Neuronal stem cell (in vitro differentiated cells): ENCODE measurements around the gene CSMD2.

Experiments used
- DNase-seq: peaks from one replicate; pipeline ENCODE4 v3.0.0-alpha.2; 2013; ENCODE audit warnings: low spot score
- H2AFZ ChIP-seq: one replicate; pipeline ENCODE4 v1.6.1; 2013; ENCODE audit warnings: mild to moderate bottlenecking, low read length, inconsistent platforms
- H2AK5ac ChIP-seq: 2 replicates; pipeline ENCODE4 v1.6.1; 2013; ENCODE audit warnings: low read depth, mild to moderate bottlenecking, inconsistent platforms, low read length, moderate library complexity, mixed read lengths
- H2BK120ac ChIP-seq: 2 replicates; pipeline ENCODE4 v1.6.1; 2013; ENCODE audit warnings: low read depth, mild to moderate bottlenecking, inconsistent platforms, low read length, moderate library complexity, mixed read lengths
- H2BK12ac ChIP-seq: one replicate; pipeline ENCODE4 v1.6.1; 2013; ENCODE audit warnings: low read length, inconsistent platforms
- H2BK15ac ChIP-seq: 2 replicates; pipeline ENCODE4 v1.6.1; 2013; ENCODE audit warnings: mild to moderate bottlenecking, low read length, inconsistent platforms, mixed read lengths
- H2BK5ac ChIP-seq: one replicate; pipeline ENCODE4 v1.6.1; 2013; ENCODE audit warnings: inconsistent platforms, mild to moderate bottlenecking, low read length, moderate library complexity
- H3K14ac ChIP-seq: one replicate; pipeline ENCODE4 v1.6.1; 2013; ENCODE audit warnings: low read length, inconsistent platforms
- H3K18ac ChIP-seq: 2 replicates; pipeline ENCODE4 v1.6.1; 2013; ENCODE audit warnings: low read length, inconsistent platforms
- H3K23ac ChIP-seq: 2 replicates; pipeline ENCODE4 v1.6.1; 2013; ENCODE audit warnings: low read depth, mild to moderate bottlenecking, mixed read lengths, low read length, inconsistent platforms; ENCODE audit not compliant: poor library complexity
- H3K27ac ChIP-seq: replicated peaks from 3 replicates; pipeline ENCODE4 v1.5.1; 2013; ENCODE audit warnings: low read length, inconsistent platforms
- H3K27me3 ChIP-seq, 3 experiments: 2 replicates each; pipeline ENCODE4 v1.6.1; 2013; ENCODE audit warnings: low read length in 3 of 3, mild to moderate bottlenecking in 2 of 3, inconsistent platforms in 1 of 3, low read depth in 1 of 3, mixed read lengths in 1 of 3, moderate library complexity in 1 of 3; ENCODE audit not compliant: control insufficient read depth in 3 of 3, insufficient read depth in 3 of 3
- H3K36me3 ChIP-seq, 2 donors: replicated peaks in 1 of 2; 2 replicates each; pipeline ENCODE4 v1.6.1; 2013; ENCODE audit warnings: low read length in 2 of 2; ENCODE audit not compliant: control insufficient read depth in 2 of 2, insufficient read depth in 2 of 2
- H3K4ac ChIP-seq: 2 replicates; pipeline ENCODE4 v1.6.1; 2013; ENCODE audit warnings: inconsistent platforms, mild to moderate bottlenecking, low read length, moderate library complexity
- H3K4me1 ChIP-seq, 2 donors: 1 replicate in 1 of 2; 2 replicates in 1 of 2; pipeline ENCODE4 v1.6.1; 2013; ENCODE audit warnings: low read length in 2 of 2, low read depth in 1 of 2; ENCODE audit not compliant: control insufficient read depth in 2 of 2, insufficient read depth in 1 of 2
- H3K4me2 ChIP-seq: one replicate; pipeline ENCODE4 v1.6.1; 2013; ENCODE audit warnings: mild to moderate bottlenecking, low read length, inconsistent platforms; ENCODE audit not compliant: insufficient read depth, poor library complexity, severe bottlenecking
- H3K4me3 ChIP-seq, 2 donors: 2 replicates each; pipeline ENCODE4 v1.5.1; 2013; ENCODE audit warnings: low read length in 2 of 2, mild to moderate bottlenecking in 2 of 2, inconsistent platforms in 1 of 2, moderate library complexity in 1 of 2
- H3K79me1 ChIP-seq: one replicate; pipeline ENCODE4 v1.6.1; 2013; ENCODE audit warnings: low read depth, mild to moderate bottlenecking, inconsistent platforms, low read length, moderate library complexity
- H3K9ac ChIP-seq: one replicate; pipeline ENCODE4 v1.6.1; 2013; ENCODE audit warnings: mild to moderate bottlenecking, low read depth, low read length, inconsistent platforms; ENCODE audit not compliant: poor library complexity
- H3K9me3 ChIP-seq, 2 donors: replicated peaks in 1 of 2; 2 replicates each; pipeline versions ENCODE3 to v1.6.1; 2013; ENCODE audit warnings: low read length in 2 of 2, mild to moderate bottlenecking in 2 of 2, inconsistent platforms in 1 of 2, low read depth in 1 of 2, mixed read lengths in 1 of 2, moderate library complexity in 1 of 2; ENCODE audit not compliant: control insufficient read depth in 2 of 2, insufficient read depth in 1 of 2
- H4K8ac ChIP-seq: one replicate; pipeline ENCODE4 v1.6.1; 2013; ENCODE audit warnings: low read depth, mild to moderate bottlenecking, inconsistent platforms, low read length, moderate library complexity
- H4K91ac ChIP-seq: one replicate; pipeline ENCODE4 v1.6.1; 2013; ENCODE audit warnings: low read length, low read depth, mild to moderate bottlenecking, inconsistent platforms; ENCODE audit not compliant: poor library complexity
- WGBS, 2 donors: extraction: QIAGEN DNeasy Blood & Tissue Kit; methylation state at CpG; one replicate each; pipeline ENCODE4 v1.1.7; 2013; ENCODE audit warnings: missing lambda C conversion rate in 2 of 2, mixed read lengths in 1 of 2; ENCODE audit not compliant: insufficient read length in 2 of 2, insufficient replicate concordance in 1 of 2; ENCODE audit errors: extremely low coverage in 2 of 2; 5-methylcytosine and 5-hydroxymethylcytosine counted together

Gene CSMD2

DNA sequence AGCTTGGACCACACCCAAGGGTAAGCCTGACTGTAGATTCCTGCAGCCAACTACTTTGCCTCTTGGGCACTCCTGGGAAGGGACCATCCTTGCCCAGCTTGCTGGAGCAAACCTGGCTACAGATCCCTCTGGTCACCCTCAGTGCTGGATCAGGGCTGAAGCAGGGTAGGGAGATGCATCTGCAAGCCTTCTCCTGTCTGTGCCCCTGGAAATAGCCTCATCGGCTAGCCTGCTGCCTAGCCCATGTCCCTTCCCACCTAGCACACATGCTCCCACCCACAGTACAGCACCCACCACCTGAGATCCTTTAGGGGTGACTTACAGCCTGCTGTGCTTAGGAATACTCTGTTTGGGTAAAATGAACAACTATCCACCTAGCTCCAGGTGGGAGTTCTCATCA, 478.5 kb downstream of the CSMD2 start:
- no CpG with 5 or more reads among the region's 1 CpG for WGBS, 2 donors
- H2BK5ac ChIP-seq: no peak overlapping the region
- no peak overlapping the region for H3K27ac ChIP-seq
- peak overlapping the region; percentile 40 for H3K14ac ChIP-seq
- H3K27me3 ChIP-seq: peaks cover 0 to 7% (median 0%) of the 10 kb centered on the region in 3 experiments
- no peaks in the 10 kb centered on the region for H3K4me1 ChIP-seq
- H3K4ac ChIP-seq: peak overlapping the region; percentile 61
- no peak overlapping the region for H4K91ac ChIP-seq
- H3K23ac ChIP-seq: no peak overlapping the region
- H2AFZ ChIP-seq: no peak overlapping the region
- no peak overlapping the region for H2BK120ac ChIP-seq
- no peak overlapping the region for H2AK5ac ChIP-seq
- H3K4me2 ChIP-seq: no peak overlapping the region
- peak overlapping the region in 1 of 2 donors; percentile 1 for H3K4me3 ChIP-seq
- H3K9ac ChIP-seq: peak overlapping the region; percentile 39
- H3K18ac ChIP-seq: no peak overlapping the region
- DNase-seq: no peak
- no peaks in the 10 kb centered on the region for H3K79me1 ChIP-seq
- no peak overlapping the region for H2BK15ac ChIP-seq
- H3K36me3 ChIP-seq: no peaks in the 10 kb centered on the region
- H3K9me3 ChIP-seq: peaks cover 0 to 2% of the 10 kb centered on the region in 2 donors
- no peak overlapping the region for H4K8ac ChIP-seq
- no peak overlapping the region for H2BK12ac ChIP-seq

DNA sequence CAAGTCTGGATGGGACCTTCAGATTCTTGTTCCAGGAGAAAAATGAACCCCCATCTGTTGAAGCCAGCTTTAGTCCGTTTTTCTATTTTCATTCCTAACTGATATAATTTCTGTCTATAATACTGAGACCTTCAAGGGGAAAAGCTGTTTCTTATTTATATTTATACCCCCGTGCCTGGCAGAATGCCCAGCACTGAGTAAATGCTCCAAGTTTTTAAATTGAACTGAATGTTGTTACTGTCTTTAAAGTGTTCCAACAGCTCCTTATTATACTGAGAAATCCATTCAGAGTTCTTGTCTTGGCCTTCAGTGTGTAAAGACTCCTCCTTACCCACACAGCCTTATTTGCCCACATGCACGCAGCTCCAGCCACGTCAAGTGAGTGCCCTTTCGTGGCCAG, 479.8 kb downstream of the CSMD2 start:
- Histone ChIP-seq H3K27me3 (peaks cover 0 to 7% (median 0%) of the 10 kb centered on the region in 3 experiments), H3K14ac (no peak overlapping the region), H2BK15ac (no peak overlapping the region), H3K18ac (no peak overlapping the region), H2BK120ac (no peak overlapping the region), H3K4me1 (no peaks in the 10 kb centered on the region), H4K8ac (no peak overlapping the region), H3K23ac (no peak overlapping the region), H2AFZ (no peak overlapping the region), H3K36me3 (no peaks in the 10 kb centered on the region), H2AK5ac (no peak overlapping the region), H2BK12ac (no peak overlapping the region), H3K4me3 (no peak overlapping the region), H3K79me1 (no peaks in the 10 kb centered on the region), H3K27ac (no peak overlapping the region), H3K9me3 (peaks cover 0 to 2% of the 10 kb centered on the region in 2 donors), H3K4me2 (no peak overlapping the region), H3K4ac (no peak overlapping the region), H3K9ac (no peak overlapping the region), H4K91ac (no peak overlapping the region), H2BK5ac (no peak overlapping the region)
- no CpG with 5 or more reads among the region's 5 CpGs for WGBS, 2 donors
- DNase-seq: no peak

DNA sequence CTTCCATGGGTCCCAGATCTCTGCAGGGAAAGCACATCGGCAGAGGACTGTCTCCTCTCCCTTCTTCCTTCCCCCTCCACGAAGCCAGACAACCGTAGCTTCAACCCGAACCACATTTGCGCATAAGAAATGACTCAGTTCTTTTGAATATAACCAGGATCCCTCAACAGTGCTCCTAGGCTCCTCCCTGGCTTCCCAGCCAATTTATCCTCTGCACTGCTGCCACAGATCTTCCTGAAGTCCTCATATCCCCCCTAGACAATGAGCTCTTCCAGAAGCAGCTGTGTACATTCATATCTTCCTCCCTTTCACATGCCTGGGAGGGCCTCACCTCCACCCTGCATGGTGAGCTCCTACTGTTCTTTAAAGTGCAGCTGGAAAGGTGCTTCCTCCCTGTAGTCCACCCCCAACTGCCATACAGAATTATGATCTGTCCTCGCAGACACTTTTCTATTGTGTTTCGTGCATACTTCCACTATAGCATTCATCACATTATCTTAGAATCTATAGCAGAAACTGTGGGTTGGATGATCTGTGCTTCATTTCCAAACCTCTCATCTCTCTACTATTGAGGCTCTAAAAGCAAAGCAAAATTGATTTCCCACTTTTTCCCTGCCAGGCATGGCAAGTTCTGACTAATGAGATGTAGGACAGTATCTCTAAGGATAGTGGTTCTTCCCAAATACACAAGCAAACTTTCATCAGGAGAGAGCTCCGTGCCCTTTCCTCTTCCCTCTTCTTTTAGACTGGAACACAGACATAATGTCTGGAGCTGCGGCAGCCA, 480.4 kb downstream of the CSMD2 start:
- WGBS, 2 donors: no CpG with 5 or more reads among the region's 9 CpGs
- Histone ChIP-seq H4K8ac (no peak overlapping the region), H3K79me1 (no peaks in the 10 kb centered on the region), H2AK5ac (no peak overlapping the region), H3K23ac (no peak overlapping the region), H2AFZ (no peak overlapping the region), H3K27me3 (peaks cover 0 to 7% (median 0%) of the 10 kb centered on the region in 3 experiments), H4K91ac (no peak overlapping the region), H3K36me3 (no peaks in the 10 kb centered on the region), H3K4me1 (no peaks in the 10 kb centered on the region), H2BK5ac (no peak overlapping the region), H2BK12ac (no peak overlapping the region), H2BK120ac (no peak overlapping the region), H3K4me2 (no peak overlapping the region), H2BK15ac (no peak overlapping the region), H3K4me3 (no peak overlapping the region), H3K4ac (no peak overlapping the region), H3K27ac (no peak overlapping the region), H3K9me3 (peaks cover 0 to 2% of the 10 kb centered on the region in 2 donors), H3K18ac (no peak overlapping the region), H3K9ac (no peak overlapping the region), H3K14ac (no peak overlapping the region)
- no peak for DNase-seq

DNA sequence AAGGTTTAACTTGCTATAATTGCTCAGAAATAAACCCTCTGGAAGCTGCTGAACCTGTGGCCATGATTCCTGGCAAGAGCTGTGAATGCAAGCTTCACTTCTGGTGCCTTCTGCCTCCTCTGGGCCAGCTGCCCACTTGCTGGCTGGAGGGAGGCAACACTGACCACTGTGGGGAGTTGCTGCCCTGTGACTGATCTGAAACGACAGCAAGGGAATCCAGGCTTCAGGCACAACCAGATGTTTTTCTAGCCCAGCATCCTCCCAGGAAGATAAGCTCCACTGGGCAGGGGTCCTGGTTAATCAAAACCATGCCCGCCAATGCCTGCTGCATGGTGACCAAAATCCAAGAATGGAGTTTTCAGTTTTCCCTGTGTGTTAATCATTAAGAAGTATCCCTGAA, 481.1 kb downstream of the CSMD2 start:
- Histone ChIP-seq H3K4me3 (no peak overlapping the region), H2BK12ac (no peak overlapping the region), H3K4me2 (no peak overlapping the region), H3K14ac (no peak overlapping the region), H3K27me3 (peaks cover 0 to 7% (median 0%) of the 10 kb centered on the region in 3 experiments), H3K27ac (no peak overlapping the region), H2AK5ac (no peak overlapping the region), H2BK15ac (no peak overlapping the region), H3K9ac (no peak overlapping the region), H2AFZ (no peak overlapping the region), H3K36me3 (no peaks in the 10 kb centered on the region), H3K4me1 (no peaks in the 10 kb centered on the region), H3K23ac (no peak overlapping the region), H3K18ac (no peak overlapping the region), H3K4ac (no peak overlapping the region), H4K91ac (no peak overlapping the region), H4K8ac (no peak overlapping the region), H2BK120ac (no peak overlapping the region), H3K9me3 (peaks cover 0 to 2% of the 10 kb centered on the region in 2 donors), H2BK5ac (no peak overlapping the region), H3K79me1 (no peaks in the 10 kb centered on the region)
- WGBS, 2 donors: no CpG with 5 or more reads among the region's 2 CpGs
- DNase-seq: no peak
